RWPE1 (cell line): ENCODE results near the gene NPIPA3.
"Not testable (repeated sequence)": the region's sequence is repeated elsewhere in the genome, so short reads cannot be mapped to it uniquely, and the experiment has no call there.

Experiments used
- CTCF ChIA-PET: fragments of 350-600 bp; sonication (Branson Sonifier 250); formaldehyde crosslinking; extraction: SDS; loops from one replicate; lab custom pipeline; 2021; lab: Yijun Ruan, JAX
- POLR2A ChIA-PET: fragments of 400-600 bp; formaldehyde crosslinking; extraction: SDS; loops from one replicate; lab custom pipeline; 2020; ENCODE audit warnings: antibody characterized with exemption; ENCODE audit not compliant: low non-redundant PET; lab: Yijun Ruan, JAX
- DNase-seq: peaks from one replicate; pipeline ENCODE4 v3.0.0; 2012; ENCODE audit warnings: low spot score
- H3K27ac ChIP-seq: fragments of 450-650 bp; 2 replicates; pipeline ENCODE4 v1.5.1; 2017
- CTCF ChIP-seq: fragments of 450-650 bp; conservative IDR thresholded peaks from 2 replicates; pipeline ENCODE4 v1.5.1; 2017; ENCODE audit warnings: low read depth, mild to moderate bottlenecking

NPIPA3 gene

GRCh38 chr16:14676633-14677032 lies 26.6 kb upstream of the NPIPA3 start:
- CTCF ChIA-PET, result no interaction called here

DNA sequence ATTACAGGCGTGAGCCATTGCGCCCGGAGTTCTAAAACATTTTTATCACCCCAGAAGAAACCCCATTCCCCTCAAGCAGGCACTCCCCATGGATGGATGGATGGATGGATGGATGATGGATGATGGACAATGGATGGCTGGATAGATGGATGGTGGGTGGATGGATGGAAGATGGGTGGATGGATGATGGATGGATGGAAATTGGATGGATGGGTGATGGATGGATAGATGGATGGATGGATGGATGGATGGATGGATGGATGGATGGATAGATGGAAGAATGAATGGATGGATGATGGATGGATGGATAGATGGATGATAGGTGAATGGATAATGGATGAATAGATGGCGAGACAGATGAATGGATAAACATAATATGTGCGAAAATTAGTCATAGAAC lies 25.6 kb upstream of the NPIPA3 start:
- DNase-seq, result no peak
- CTCF ChIA-PET, result no interaction called here
- no peak for TF ChIP-seq CTCF
- POLR2A ChIA-PET, result no interaction called here
- H3K27ac ChIP-seq, result no peak overlapping the region

More at GRCh38 chr16:14676633-14677032, 26.6 kb upstream of the NPIPA3 start:
- POLR2A ChIA-PET, result no interaction called here
- no peak overlapping the region for H3K27ac ChIP-seq
- no peak for TF ChIP-seq CTCF
- DNase-seq, result no peak

GRCh38 chr16:14678748-14679497 lies 24.3 kb upstream of the NPIPA3 start:
- no peak for DNase-seq
- ChIA-PET POLR2A (no interaction called here), CTCF (no interaction called here)
- no peak overlapping the region for H3K27ac ChIP-seq
- TF ChIP-seq CTCF, result no peak

DNA sequence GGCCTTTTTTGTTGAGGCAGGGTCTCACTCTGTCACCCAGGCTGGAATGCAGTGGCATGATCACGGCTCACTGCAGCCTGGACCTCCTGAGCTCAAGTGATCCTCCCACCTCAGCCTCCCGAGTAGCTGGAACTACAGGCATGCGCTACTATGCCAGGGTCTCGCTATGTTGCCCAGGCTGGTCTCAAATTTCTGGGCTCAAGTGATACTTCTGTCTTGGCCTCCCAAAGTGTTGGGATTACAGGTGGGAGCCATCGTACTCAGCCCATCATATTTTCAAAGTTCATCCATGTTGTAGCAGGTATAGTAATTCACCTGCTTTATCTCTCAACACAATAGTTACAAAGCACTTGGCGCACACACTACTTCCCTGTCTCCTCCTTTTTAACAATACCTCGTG lies 22.8 kb upstream of the NPIPA3 start:
- POLR2A ChIA-PET, DNase-seq, H3K27ac ChIP-seq, CTCF ChIA-PET: not testable (repeated sequence)

DNA sequence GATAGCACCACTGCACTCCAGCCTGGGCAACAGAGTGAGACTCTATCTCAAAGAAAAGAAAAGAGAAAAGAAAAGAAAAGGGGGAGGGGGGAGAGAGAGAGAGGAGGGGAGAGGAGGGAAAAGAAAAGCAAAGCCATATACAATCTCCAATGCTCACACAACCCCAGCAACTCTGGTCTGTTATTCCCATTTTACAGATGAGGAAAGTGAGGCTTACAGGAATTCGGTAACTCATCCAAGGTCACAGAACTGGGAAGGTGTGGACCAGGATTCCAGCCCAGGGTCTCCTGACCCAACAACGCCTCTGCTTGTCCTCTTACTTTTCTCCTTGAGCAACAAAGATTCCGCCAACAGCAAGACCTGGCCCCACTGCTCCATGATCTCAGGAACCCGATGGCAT lies 22.1 kb upstream of the NPIPA3 start:
- no peak for TF ChIP-seq CTCF
- ChIA-PET POLR2A (no interaction called here), CTCF (no interaction called here)
- DNase-seq, result no peak
- no peak overlapping the region for H3K27ac ChIP-seq

- no peak for DNase-seq
- ChIA-PET CTCF (no interaction called here), POLR2A (no interaction called here)
- no peak overlapping the region for H3K27ac ChIP-seq
- no peak for TF ChIP-seq CTCF
Measured at GRCh38 chr16:14682121-14682520, 21.1 kb upstream of the NPIPA3 start.

- H3K27ac ChIP-seq, POLR2A ChIA-PET, DNase-seq: not testable (repeated sequence)
- CTCF ChIA-PET, result interaction anchor here (0.6 kb wide), 1 partner anchor 1257 kb away, joined by 3 read pairs; no protein-coding TSS in a partner anchor
Measured at GRCh38 chr16:14685870-14686793, 17.1 kb upstream of the NPIPA3 start.

DNA sequence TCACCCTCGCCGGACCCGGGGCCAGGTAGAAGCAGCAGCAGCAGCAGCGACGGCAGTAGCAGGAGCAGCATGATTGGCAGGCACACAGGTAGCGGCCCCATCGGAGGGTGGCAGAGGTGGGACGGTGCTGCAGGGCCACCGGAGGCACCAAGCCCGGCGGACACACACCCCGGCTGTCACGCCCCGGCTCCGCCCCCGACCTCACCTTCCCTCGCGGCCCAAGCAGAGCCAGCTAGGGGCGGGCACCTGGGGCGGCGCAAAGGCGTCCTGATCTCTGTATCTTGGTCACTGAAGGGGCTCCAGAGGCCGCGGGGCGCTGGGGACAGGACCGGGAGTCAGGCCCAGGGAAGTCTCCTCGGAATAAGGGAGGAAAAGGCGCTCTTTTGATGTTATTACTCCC lies 9.1 kb upstream of the NPIPA3 start, which contains the start of gene PLA2G10:
Gene PLA2G10, minus strand, starts transcription at position 180 of the 400 bp plus-strand sequence. Its CDS starts 79 bp downstream, at position 101.
- CTCF ChIA-PET, DNase-seq, POLR2A ChIA-PET, H3K27ac ChIP-seq: not testable (repeated sequence)

DNA sequence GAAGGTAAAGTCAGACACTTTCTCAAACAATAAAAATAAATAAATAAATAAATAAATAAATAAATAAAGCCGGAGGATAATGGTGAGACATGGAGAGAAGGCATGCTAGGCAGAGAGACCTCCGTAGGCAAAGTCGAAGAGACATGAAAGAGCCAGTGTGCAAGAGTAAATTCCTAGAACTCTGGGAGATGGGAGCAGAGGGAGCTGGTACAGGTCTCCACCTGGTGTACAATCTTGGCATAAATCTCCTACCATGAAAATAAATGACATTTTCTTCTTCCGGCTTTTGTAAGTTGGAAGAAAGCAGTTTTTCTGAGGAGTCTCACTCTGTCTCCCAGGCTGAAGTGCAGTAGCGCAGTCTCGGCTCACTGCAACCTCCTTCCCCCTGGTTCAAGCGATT lies 1.4 kb upstream of the NPIPA3 start:
- DNase-seq, POLR2A ChIA-PET, CTCF ChIA-PET, H3K27ac ChIP-seq: not testable (repeated sequence)

- POLR2A ChIA-PET, CTCF ChIA-PET, DNase-seq, H3K27ac ChIP-seq: not testable (repeated sequence)
Measured at GRCh38 chr16:14702672-14703071, 539 bp upstream of the NPIPA3 start.

DNA sequence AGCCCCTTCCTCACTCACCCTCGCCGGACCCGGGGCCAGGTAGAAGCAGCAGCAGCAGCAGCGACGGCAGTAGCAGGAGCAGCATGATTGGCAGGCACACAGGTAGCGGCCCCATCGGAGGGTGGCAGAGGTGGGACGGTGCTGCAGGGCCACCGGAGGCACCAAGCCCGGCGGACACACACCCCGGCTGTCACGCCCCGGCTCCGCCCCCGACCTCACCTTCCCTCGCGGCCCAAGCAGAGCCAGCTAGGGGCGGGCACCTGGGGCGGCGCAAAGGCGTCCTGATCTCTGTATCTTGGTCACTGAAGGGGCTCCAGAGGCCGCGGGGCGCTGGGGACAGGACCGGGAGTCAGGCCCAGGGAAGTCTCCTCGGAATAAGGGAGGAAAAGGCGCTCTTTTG lies 30.0 kb downstream of the NPIPA3 start:
- H3K27ac ChIP-seq, CTCF ChIA-PET, DNase-seq, POLR2A ChIA-PET: not testable (repeated sequence)
